K562 (cell line): Measurements from ENCODE around the gene MYLK4. TPM values are rescaled to one million over a fixed set of nuclear protein-coding genes. Genes with fewer than 3 reads are reported as not detected.
A peak's percentile ranks its signal among the peaks of the same experiment; 100 is the strongest.

ENCODE experiments used
- ATF3 ChIP-seq, 2 experiments: fragments of 450-650 bp in 1 of 2; sonication (generic) in 1 of 2; formaldehyde crosslinking in 1 of 2; IDR thresholded peaks in 1 of 2; conservative IDR thresholded peaks in 1 of 2; 2 replicates each; pipeline versions ENCODE4 v1.6.1 to v1.8.1; 2016 to 2023; ENCODE audit warnings: mild to moderate bottlenecking in 2 of 2, moderate library complexity in 2 of 2, inconsistent platforms in 1 of 2, missing genetic modification reagents in 1 of 2
- BRD4 ChIP-seq: fragments of 200-600 bp; sonication (generic); IDR thresholded peaks from 2 replicates; pipeline ENCODE4 v1.6.1; 2017; ENCODE audit warnings: inconsistent platforms
- CAMTA2 ChIP-seq: fragments of 250-450 bp; sonication (Bioruptor Pico); conservative IDR thresholded peaks from 2 replicates; pipeline ENCODE4 v1.5.1; 2022
- CTCF ChIP-seq, 3 experiments: IDR thresholded peaks in 2 of 3; conservative IDR thresholded peaks in 1 of 3; 2 replicates each; pipeline ENCODE4 v1.5.1; 2011 to 2012; ENCODE audit warnings: low read length in 3 of 3, mild to moderate bottlenecking in 3 of 3, control low read depth in 2 of 3, improper control_type of control experiment in 1 of 3, inconsistent platforms in 1 of 3, low read depth in 1 of 3, mixed read lengths in 1 of 3, moderate library complexity in 1 of 3; ENCODE audit not compliant: insufficient read depth in 2 of 3
- DPF2 ChIP-seq: fragments of 450-650 bp; IDR thresholded peaks from 2 replicates; pipeline ENCODE4 v1.6.1; 2016
- EHMT2 ChIP-seq: fragments of 450-650 bp; IDR thresholded peaks from 2 replicates; pipeline ENCODE4 v1.6.1; 2018; ENCODE audit warnings: antibody characterized with exemption
- GMEB1 ChIP-seq: fragments of 250-450 bp; sonication (Bioruptor Pico); IDR thresholded peaks from 2 replicates; pipeline ENCODE4 v1.4.0; 2020; ENCODE audit warnings: mild to moderate bottlenecking
- KHSRP ChIP-seq: fragments of 450-650 bp; IDR thresholded peaks from 2 replicates; pipeline ENCODE4 v1.6.1; 2017
- MNT ChIP-seq, 2 experiments: fragments of 450-650 bp; conservative IDR thresholded peaks; 2 replicates each; pipeline ENCODE4 v1.6.1; 2017; ENCODE audit warnings: mild to moderate bottlenecking in 2 of 2, moderate library complexity in 2 of 2
- NFE2 ChIP-seq: IDR thresholded peaks from 2 replicates; pipeline ENCODE4 v1.6.1; 2014; ENCODE audit warnings: antibody characterized with exemption, low read depth
- NR1H2 ChIP-seq: sonication (generic); formaldehyde crosslinking; IDR thresholded peaks from 2 replicates; pipeline ENCODE4 v1.4.0; 2020; ENCODE audit warnings: mild to moderate bottlenecking, missing genetic modification reagents
- PHF21A ChIP-seq: fragments of 450-650 bp; IDR thresholded peaks from 2 replicates; pipeline ENCODE4 v1.6.1; 2017; ENCODE audit warnings: low read depth, borderline replicate concordance
- RAD51 ChIP-seq: fragments of 450-650 bp; IDR thresholded peaks from 2 replicates; pipeline ENCODE4 v1.7.1; 2016; ENCODE audit warnings: low read depth, mild to moderate bottlenecking, borderline replicate concordance
- SMARCA4 ChIP-seq: fragments of 450-650 bp; IDR thresholded peaks from 2 replicates; pipeline ENCODE4 v1.6.1; 2016
- ZNF165 ChIP-seq: fragments of 250-450 bp; sonication (Bioruptor Pico); IDR thresholded peaks from 2 replicates; pipeline ENCODE4 v1.4.0; 2020; ENCODE audit warnings: borderline replicate concordance
- ZNF217 ChIP-seq: sonication (generic); formaldehyde crosslinking; IDR thresholded peaks from 2 replicates; pipeline ENCODE4 v1.8.0; 2022; ENCODE audit warnings: mild to moderate bottlenecking, missing genetic modification reagents
- polyA plus RNA-seq, 8 experiments: library from polyadenylated mRNA; depleted of rRNA in 4 of 8; stranded (reverse) in 5 of 8; unstranded in 3 of 8; fragments of >200 nt; fragmentation: Nextera tagmentation in 2 of 8; fragmentation: Illumina TruSeq in 1 of 8; extraction: Ambion mirVana in 2 of 8; extraction: Trizol in 1 of 8; gene quantifications; 2 replicates each; pipeline versions ENCODE4 v1.2.1 to v1.2.3, GENCODE V29; 2011 to 2014; ENCODE audit warnings: inconsistent platforms in 1 of 8, missing spikeins in 1 of 8
- total RNA-seq, 7 experiments: library from RNA; depleted of rRNA in 6 of 7; stranded (reverse); fragments of >200 nt in 6 of 7; fragmentation: Illumina TruSeq in 2 of 7; extraction: Trizol in 2 of 7; gene quantifications; 2 replicates each; pipeline versions ENCODE4 v1.2.1 to v1.2.3, GENCODE V29; 2011 to 2021; ENCODE audit warnings: low replicate concordance in 1 of 7

MYLK4 gene
- total and polyA plus RNA-seq, 9 of the 15 experiments (the other 6 are each of a cell fraction or from before 2014, with no cell fraction given), result 0.01 to 0.15 (median 0.06) TPM

GRCh38 chr6:2738373-2738979, 12.2 kb downstream of the MYLK4 start (continued):
- no peak for TF ChIP-seq CAMTA2 (CRISPR knock-in tag)
- TF ChIP-seq KHSRP, result no peak
- TF ChIP-seq NFE2, result no peak
- TF ChIP-seq DPF2, result 0 out of 2 replicates have a peak, but pooled peaks have one; percentile 15
- no peak for TF ChIP-seq PHF21A
- no peak for TF ChIP-seq RAD51
- no peak for TF ChIP-seq ATF3 (IDR thresholded peaks at IDR 0.05)
- no peak for TF ChIP-seq ATF3 (CRISPR knock-in tag; conservative IDR thresholded peaks at IDR 0.05)
- no peak for TF ChIP-seq ZNF217
- no peak for TF ChIP-seq SMARCA4
- no peak for TF ChIP-seq BRD4
- peak; percentile 20 to 38; a peak in 1 of 4 replicates for TF ChIP-seq MNT (conservative IDR thresholded peaks at IDR 0.05)
- no peak for TF ChIP-seq GMEB1 (CRISPR knock-in tag)
- peak; percentile 91 to 96 (median 91) for TF ChIP-seq CTCF (IDR thresholded peaks at IDR 0.05 in 2 of 3, conservative IDR thresholded peaks at IDR 0.05 in 1 of 3; ENCODE audit: insufficient read depth in 2 of 3, low read depth in 1 of 3, low read length in 3 of 3)
- no peak for TF ChIP-seq EHMT2
- TF ChIP-seq ZNF165, result no peak
- no peak for TF ChIP-seq NR1H2 (CRISPR knock-in tag)
